Thyroid gland (tissue), 4 donors: Measurements from ENCODE around the gene TMEM167A.

Experiments used
- CTCF ChIP-seq, 6 experiments: fragments of 200-600 bp in 3 of 6; fragments of 450-650 bp in 3 of 6; sonication (generic) in 3 of 6; IDR thresholded peaks; one replicate each; pipeline ENCODE4 v1.5.1; 2016 to 2019; ENCODE audit warnings: antibody characterized with exemption in 6 of 6, mild to moderate bottlenecking in 2 of 6, inconsistent platforms in 1 of 6, moderate library complexity in 1 of 6
- POLR2A ChIP-seq, 2 donors: fragments of 450-650 bp; IDR thresholded peaks; one replicate each; pipeline ENCODE4 v1.6.1; 2017; ENCODE audit warnings: antibody characterized with exemption in 2 of 2, mild to moderate bottlenecking in 2 of 2, moderate library complexity in 1 of 2

GRCh38 chr5:83036991-83037575 is 40.1 kb downstream of the TMEM167A start:
- TF ChIP-seq POLR2A (IDR thresholded peaks at IDR 0.05) (no peak), CTCF (IDR thresholded peaks at IDR 0.05) (no peak)
